ENCODE measurements around the gene TRMT10C.
A peak's percentile ranks its signal among the peaks of the same experiment; 100 is the strongest.
"Not testable (repeated sequence)": the region's sequence is repeated elsewhere in the genome, so short reads cannot be mapped to it uniquely, and the experiment has no call there.

Gene TRMT10C

DNA sequence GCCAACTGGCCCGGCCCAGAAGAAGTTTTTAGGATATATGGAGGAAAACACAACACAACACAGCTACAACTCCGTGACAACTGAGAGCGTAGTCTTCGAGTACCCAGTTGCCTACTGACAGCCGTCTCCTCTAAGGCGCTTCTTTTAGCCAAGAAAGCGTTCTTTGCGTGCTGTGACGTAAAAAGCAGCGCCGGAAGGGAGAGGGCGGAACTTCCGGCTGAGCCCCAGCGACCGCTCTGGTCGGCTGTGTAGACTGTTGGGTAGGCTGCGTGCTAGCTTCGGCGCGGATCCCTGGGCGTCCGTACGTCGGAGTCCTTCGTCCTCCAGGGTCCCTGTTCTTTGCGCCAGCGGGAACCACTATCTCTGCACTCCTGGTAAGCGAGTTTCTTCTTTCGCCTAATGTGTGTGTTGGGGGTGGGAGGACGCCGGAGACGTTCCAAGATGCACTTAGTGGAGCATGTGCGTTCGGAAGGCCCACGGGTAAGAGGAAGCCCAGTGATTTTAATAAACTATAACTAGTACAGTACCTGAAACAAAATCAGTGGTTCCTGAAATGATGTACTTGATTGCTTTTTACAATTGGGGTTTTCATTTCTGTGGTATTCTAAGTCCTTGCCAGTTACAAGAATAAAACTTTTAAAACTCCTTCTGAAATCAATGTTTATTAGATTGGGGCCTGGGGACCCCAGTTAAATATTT lies at the start of gene TRMT10C:
Gene TRMT10C (plus strand): TSS at position 239 of the 699 bp plus-strand sequence. CDS start 2,914 bp downstream, outside the sequence.
- DNase-seq: peak; percentile 88

DNA sequence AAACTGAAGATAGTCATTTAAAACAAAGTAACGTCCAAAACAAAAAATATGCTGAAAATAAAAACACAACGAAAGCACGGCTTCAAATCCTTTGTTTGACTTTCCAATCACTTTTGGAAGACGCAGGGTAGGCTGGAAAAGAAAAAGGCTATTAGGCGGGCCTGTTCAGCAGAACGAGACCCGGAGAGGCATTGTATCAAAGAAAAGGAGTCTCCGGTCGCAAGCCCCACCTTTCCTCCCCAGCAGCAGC lies 49.3 kb upstream of the TRMT10C start:
- DNase-seq: no peak

DNA sequence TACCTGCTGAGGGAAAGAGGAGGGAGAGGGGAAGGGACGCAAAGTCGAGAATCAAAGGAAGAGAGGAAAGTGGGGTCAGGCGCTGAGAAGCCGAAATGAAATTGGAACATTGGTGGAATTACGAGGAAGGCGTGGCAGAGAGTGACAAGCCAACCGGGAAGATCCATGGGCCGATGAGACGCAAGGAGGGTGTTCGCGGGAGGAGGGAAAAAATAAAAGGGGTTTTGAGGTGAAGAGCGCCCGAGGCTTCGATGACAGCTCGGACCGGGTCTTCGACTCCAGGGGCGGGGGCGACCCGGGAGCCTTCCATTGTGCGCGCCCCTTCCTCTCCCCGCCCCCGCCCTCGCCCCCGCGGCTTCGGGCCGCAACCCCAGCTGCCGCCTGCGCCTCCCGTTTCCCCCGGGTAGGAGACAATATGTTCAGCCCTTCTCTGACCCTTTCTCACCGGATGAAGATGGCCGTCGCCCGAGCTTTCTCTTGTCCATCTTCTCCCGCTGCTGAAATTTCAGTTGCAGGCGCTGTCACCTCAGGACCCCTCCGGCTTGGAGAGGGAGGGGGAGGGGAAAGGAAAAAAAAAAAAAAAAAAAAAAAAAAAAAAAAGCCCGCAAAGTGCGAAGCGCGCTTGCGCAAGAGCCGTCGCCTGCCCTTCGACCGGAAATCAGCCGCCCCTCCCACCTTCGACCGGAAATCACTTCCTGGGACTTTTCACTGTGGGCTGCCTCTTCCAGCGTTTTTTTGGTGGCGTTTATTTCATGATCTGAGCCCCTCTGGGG lies 48.8 kb upstream of the TRMT10C start, which contains the start of gene SENP7:
Gene SENP7 (minus strand): TSS at position 567 of the 773 bp plus-strand sequence. CDS start 82 bp downstream, at position 485.
- DNase-seq: peak; percentile 77

DNA sequence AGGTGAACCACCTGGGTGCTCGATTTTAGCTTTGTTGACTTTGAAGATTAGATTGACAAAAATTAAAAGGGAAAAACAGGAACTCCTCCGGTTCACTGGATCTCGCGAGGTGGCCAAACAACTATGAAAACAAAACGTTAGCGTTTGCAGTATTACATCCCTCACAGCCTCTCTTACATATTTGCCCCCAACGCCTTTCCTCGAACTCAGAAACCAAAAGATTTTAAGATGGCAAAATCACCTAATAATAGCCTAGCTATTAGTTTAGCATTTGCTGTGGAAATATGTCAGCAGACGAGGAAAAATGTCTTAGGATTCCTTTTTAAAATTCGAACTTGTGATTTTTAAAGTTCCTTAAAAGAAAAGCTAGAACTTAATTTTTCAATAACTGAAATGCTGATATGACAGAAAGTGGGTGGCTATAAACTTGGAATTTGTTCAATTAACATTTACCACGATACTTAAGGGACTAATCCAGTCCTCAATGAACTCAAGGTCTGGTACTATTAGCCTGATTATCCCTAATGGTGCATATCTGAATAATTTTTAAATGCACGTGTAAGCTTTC lies 48.2 kb upstream of the TRMT10C start:
- DNase-seq: no peak

DNA sequence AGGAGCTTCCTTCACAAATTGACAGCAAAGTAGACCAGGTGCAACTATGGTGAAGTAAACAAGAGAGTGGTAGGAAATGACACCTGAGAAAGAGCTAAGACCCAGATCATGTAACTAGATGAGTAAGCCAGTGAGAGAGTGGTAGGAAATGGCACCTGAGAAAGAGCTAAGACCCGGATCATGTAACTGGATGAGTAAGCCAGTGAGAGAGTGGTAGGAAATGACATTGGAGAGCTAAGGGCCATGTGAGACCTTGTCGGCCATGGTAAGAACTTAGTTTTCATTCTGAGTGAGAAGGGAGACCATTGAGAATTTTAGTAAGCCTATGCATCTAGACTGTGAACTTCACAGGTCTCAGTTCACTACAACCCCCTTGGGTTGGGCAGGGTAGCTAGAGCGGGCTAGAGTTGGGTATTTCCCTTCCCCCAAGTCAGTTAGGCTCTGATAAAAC lies 43.2 kb upstream of the TRMT10C start:
- DNase-seq: no peak

DNA sequence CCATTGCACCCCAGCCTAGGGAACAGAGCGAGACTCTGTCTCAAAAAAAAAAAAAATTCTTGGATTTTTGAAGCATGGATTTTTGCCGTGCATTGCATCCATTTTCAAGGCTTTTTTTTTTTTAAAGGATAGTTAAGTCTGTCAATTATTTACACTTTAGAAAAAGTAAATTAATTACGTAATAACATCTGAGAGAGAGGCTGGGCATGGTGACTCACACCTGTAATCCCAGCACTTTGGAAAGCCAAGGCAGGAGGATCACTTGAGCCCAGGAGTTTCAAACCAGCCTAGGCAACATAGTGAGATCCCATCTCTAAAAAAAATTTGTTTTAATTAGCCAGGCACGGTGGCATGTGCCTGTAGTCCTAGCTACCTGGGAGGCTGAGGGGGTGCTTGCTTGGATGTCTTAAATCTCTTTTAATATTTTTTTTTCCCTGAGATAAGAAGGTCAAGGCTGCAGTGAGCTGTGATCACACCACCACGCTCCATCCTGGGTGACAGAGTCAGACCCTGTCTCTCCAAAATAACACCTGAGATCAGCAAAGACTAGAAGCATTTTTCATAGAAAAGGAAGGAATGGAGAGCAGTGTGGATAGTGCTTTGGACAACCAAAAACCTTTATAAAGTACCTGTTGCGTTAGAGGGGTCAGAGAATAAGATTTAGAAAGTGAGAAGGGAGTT lies 41.8 kb upstream of the TRMT10C start:
- no peak for DNase-seq

DNA sequence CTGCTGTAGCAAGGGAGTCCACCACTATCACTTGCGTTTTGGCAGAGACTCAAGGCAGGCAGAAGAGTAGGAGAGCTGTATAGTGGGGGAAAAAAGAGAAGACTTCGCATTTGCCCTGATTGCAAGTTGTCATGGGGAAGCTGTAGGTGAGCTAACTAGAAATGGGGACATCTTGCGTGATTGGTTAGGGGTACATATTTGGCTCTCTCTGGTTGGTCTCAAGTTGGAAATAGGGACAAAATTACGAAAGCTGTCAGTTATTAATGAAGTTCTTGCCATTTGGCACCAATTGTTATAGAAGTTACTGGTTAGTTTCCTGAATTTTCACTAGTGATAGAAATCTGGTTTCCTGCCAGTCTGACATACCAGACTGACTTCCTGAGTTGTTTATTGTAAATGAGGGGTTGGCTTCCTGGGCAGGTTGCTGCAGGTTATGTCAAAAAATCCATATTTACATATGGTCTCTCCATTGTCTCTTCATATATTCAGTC lies 40.4 kb upstream of the TRMT10C start:
- no peak for DNase-seq

DNA sequence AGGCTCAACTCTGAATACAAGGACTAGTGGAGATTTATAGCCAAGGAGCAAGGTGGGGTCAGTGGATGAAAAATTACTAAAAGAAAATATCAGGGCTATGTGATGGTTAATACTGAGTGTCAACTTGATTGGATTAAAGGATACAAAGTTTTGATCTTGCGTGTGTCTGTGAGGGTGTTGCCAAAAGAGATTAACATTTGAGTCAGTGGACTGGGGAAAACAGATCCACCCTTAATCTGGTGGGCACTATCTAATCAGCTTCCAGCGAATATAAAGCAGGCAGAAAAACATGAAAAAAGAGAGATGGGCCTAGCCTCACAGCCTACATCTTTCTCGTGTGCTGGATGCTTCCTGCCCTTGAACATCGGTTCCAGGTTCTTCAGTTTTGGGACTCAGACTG lies 34.2 kb upstream of the TRMT10C start:
- DNase-seq: no peak

DNA sequence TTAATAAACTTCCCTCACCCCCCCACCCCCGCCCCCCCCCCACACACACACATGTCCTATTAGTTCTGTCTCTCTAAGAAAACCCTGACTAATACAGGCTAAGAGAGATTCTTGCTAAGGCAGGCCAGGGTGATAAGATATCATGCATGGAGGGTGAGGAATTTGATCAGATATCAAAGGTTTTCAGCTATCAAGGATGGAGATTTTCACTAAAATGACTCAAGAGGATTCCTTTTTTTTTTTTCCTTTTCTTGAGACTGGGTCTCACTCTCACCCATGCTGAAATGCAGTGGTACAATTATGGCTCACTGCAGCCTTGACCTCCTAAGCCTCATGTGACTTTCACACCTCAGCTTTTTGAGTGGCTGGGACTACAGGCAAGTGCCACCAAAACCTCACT lies 33.8 kb upstream of the TRMT10C start:
- DNase-seq: no peak

DNA sequence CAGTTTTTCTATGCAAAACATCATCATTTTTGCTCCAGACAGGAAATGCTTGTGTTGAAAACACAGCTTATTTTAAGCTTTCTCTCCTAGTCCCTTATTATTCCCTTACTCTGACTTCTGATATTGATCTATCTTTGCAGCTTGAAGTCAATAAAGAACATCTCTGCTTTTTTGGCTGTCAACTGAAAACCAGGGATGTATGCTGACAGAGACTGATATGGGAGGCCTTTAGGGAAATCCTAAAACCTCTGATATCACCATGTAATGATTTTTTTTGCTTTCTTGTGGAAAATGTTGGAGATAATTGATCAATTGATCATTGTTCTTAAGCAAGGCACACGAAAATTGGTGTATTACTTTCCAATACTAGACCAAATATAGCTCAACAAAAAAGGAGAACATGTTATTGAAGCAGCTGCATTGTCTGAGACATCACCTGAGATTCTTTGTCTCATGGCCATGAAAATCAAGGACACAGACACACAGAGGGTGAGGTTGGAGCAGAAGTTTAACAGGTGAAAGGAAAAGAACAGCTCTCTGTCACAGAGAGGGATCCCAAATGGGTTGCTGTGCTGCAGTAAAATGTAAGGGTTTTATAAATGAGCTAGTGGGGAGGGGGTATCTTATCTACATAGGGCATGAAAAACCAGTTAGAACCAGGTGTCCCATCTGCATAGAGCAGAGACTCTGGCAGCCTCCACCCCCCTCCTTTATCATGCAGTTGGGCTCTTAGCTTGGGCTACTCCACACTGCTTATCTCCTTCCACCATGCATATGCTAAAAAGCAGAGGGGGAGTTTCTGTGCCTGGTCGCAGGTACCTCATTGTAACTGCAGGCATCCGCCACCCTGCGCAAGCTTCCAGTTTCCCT lies 31.6 kb upstream of the TRMT10C start:
- no peak for DNase-seq

DNA sequence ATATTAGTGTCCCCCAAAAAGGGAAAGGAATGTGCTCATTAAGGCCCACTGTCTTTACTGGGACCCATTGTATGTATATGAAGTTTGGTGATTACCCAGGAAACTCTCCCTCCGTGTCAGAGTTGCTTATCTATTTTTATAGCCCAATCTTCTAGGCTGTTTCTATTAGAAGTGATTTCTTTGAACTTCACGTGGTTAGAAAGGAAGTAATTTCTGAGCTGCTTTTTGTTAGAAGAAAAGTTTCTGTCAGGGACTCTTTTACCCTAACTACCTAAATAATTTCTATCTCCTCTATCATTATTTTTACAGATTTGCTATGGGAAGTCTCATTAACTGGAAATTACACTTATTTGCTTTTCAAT lies 31.0 kb upstream of the TRMT10C start:
- DNase-seq: no peak

DNA sequence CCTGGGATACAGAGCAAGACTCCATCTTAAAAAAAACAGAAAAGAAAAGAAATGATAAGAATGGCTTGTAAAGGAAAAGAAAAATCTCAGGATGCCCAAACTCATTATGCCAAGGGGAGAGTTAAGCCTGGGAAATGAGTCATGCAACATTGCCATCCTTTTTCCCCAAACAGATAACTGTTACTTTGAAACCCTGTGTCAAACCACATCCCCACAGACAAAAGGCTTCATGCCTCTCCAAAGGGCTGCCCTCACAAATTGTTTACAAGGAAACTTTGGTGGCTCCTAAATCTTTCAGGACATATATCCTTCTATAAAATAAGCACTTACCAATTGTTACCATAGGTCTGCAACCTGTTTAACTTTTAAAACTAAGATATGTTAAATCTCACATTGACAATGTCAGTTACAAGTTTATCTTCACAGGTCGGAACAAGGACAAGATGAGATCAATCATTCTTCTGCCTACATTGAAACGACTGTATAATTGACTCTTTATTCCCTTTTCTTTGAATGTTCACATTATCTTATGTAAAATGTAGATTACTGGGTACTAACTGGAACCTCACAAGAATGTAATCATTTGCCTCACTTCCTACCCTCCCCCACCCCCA lies 30.1 kb upstream of the TRMT10C start:
- no peak for DNase-seq

DNA sequence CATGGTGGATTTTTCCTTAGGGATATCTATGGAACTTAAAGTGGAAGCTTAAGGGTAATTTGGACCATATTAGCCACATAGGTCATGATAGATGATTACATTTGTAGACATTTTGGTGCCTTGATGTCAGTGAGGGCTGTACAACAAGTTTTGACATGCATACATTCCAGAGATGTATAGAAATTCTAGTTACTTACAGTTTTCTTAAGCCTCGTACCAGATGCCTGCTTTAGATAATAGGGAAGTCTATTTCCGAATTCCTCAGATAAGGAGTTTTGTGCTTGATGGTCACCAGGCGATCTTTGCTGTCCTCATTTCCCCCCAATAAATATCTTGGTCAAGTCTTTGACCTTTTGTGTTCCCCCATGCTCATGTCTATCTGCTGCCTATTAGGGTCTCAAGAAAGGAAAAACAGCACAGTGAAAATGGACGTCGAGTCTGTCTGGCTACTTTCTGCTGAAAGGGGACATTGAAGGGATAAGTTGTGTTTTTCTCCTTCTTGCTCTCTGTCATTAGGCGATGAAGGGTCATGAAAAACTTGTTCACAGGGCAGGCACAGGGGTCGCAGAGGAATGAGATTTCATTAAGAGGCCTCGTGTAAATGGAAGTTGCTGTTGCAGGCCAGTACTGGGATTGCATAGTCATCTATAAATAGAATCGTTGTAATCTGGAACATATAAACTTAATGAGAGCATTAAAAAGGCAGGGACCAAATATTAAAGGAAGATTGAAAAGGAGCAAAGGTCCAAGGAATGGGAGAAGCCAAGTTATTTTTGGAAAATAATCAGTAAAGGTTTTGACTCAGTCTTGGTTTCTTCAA lies 28.7 kb upstream of the TRMT10C start:
- no peak for DNase-seq

DNA sequence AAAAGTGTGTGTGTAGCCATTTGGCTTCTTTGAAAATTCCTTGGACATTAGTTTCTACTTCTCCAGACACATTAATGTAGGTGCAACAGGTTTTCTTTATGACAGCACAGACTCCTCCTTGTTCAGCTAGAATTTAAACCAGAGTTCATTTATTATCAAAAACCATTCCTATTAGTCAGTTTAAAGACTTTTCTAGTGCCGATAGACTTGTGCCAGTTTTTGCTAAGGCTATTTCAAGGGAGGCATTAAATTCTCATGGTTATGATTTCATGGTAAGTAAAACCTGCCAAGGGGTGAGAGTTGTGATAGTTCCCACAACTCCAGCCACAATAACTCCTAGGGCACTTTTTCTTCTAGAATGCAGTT lies 28.1 kb upstream of the TRMT10C start:
- no peak for DNase-seq

DNA sequence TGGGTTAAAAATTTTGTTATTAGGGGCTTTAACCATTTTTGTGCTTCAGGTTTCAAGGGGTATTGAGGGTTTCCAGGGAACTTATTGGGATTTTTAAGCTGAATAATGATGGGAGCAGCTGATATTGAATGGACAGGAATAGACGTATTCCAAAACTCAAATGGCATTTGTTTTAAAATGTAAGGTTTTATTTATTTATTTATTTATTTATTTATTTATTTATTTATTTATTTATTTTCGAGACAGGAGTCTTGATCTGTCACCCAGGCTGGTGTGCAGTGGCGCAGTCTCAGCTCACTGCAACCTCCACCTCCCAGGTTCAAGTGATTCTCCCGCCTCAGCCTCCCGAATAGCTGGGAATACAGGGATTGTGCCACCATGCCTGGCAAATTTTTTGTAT lies 26.4 kb upstream of the TRMT10C start:
- DNase-seq: no peak

DNA sequence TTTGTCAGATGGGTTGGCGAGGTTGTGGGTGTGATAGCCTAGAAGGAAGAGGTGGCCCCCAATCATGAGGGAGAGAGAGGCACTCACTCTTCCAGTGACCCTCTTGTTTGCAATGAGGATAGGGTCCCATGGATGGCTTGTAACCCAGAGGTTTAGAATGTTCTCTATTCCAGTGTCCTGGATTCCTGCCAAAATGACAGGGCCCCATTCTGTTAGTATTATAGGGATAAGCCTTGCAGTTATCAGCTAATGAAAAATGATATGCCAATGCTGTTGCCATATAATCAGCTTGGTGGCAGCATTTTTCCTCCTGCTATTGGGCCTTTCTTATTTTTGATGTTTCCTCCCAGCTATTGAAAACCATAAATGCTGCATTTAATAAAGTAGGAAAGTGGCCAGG lies 25.4 kb upstream of the TRMT10C start:
- DNase-seq: no peak

DNA sequence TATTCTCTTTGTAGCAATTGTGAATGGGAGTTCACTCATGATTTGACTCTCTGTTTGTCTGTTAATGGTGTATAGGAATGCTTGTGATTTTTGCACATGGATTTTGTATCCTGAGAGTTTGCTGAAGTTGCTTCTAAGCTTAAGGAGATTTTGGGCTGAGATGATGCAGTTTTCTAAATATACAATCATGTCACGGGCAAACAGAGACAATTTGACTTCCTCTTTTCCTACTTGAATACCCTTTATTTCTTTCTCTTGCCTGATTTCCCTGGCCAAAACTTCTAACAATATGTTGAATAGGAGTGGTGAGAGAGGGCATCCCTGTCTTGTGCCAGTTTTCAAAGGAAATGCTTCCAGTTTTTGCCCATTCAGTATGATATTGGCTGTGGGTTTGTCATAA lies 24.7 kb upstream of the TRMT10C start:
- DNase-seq: not testable (repeated sequence)

DNA sequence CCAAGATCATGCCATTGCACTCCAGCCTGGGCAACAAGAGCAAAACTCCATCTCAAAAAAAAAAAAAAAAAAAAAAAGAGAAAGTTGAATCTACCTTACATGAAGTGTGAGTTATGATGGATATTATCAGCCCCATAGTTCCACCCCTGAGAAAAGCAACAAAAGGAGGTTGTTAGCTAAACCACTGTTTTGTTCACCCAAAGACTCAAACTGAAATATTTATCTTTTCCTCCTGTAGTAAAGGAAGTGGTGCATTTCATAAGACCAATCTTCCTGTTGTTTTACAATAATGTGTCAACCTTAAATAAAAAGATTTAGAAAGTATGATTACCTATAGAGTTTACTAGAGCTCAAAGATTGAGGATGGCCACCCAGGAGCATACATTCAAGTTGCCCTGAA lies 18.7 kb upstream of the TRMT10C start:
- no peak for DNase-seq

DNA sequence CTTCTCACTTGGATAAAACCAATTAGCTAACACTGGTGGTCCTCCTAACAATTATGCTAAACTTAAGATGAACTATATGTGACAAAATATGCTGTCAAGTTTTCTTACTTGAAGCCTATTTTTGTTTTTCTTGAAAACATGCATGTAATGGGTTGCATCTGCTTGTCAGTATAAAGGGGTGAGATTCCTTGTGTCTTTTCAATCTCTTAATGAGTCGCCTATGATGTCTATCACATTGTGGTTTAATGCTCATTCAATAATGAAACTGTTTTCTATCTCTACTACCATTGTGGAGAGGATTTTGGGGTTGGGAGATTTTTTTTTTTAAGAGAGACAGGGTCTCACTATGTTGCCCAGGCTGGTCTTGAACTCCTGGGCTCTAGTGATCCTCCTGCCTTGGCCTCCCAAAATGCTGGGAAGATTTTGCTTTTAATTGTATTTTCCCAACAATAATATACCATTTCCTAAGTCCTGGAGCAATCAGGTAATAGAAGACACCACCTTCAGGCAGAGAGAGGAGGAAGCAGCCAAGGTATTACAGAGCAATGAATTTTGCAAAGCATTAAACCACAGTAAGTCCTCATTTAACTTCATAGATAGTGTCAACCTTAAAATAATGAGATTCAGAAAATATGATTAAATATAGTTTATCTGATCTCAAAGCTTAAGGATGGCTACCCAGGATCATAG lies 17.4 kb upstream of the TRMT10C start:
- DNase-seq: no peak

DNA sequence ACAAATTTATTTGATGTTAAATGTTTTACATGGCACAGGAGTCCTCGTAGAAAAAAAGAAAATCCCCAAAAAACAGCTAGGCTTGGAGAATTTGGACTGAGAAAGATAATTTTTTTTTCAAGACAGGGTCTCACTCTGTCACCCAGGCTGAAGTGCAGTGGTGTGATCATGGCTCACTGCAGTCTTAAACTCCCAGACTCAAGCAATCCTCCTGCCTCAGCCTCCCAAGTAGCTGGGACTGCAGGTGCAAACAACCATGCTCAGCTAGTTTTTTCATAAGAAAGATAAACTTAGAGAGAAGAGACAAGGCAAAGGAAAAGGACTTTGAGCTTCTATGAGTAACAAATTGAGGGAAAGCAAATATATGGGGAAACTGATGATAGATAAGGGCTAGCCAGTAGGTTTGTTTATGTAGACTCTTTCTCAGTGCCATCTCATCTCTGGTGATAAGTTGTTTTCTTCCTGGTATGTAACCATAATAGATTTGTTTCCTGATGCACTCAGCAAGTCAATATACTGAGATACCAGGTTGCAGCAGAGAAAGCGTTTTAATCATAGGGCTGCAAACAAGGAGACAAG lies 13.1 kb upstream of the TRMT10C start:
- no peak for DNase-seq

Data from NCI-H345 (cell line).